ENCODE results near the gene POTEH.
"Not testable (repeated sequence)": the region's sequence is repeated elsewhere in the genome, so short reads cannot be mapped to it uniquely, and the experiment has no call there.

Gene POTEH

GRCh38 chr22:15729209-15729917 lies 39.5 kb downstream of the POTEH start:
- DNase-seq (ENCODE audit: extremely low spot score); CTCF ChIA-PET; POLR2A ChIA-PET: not testable (repeated sequence)

- POLR2A ChIA-PET; DNase-seq (ENCODE audit: extremely low spot score); CTCF ChIA-PET: not testable (repeated sequence)
These were observed 41.2 kb downstream of the POTEH start for GRCh38 chr22:15731023-15731422.

- DNase-seq (ENCODE audit: extremely low spot score); CTCF ChIA-PET; POLR2A ChIA-PET: not testable (repeated sequence)
These were observed 44.6 kb downstream of the POTEH start for GRCh38 chr22:15734411-15734810.

GRCh38 chr22:15738157-15738908 lies 48.5 kb downstream of the POTEH start:
- DNase-seq (ENCODE audit: extremely low spot score); CTCF ChIA-PET; POLR2A ChIA-PET: not testable (repeated sequence)

GRCh38 chr22:15738909-15739391 lies 49.1 kb downstream of the POTEH start:
- DNase-seq (ENCODE audit: extremely low spot score); CTCF ChIA-PET; POLR2A ChIA-PET: not testable (repeated sequence)

- POLR2A ChIA-PET; DNase-seq (ENCODE audit: extremely low spot score); CTCF ChIA-PET: not testable (repeated sequence)
These were observed 58.0 kb downstream of the POTEH start for GRCh38 chr22:15747636-15748323.

GRCh38 chr22:15749181-15749970 lies 59.5 kb downstream of the POTEH start:
- CTCF ChIA-PET; DNase-seq (ENCODE audit: extremely low spot score); POLR2A ChIA-PET: not testable (repeated sequence)

- CTCF ChIA-PET; DNase-seq (ENCODE audit: extremely low spot score); POLR2A ChIA-PET: not testable (repeated sequence)
These were observed 69.7 kb downstream of the POTEH start for GRCh38 chr22:15759443-15760097.

GRCh38 chr22:15760388-15761150 lies 70.7 kb downstream of the POTEH start:
- CTCF ChIA-PET; POLR2A ChIA-PET; DNase-seq (ENCODE audit: extremely low spot score): not testable (repeated sequence)

GRCh38 chr22:15761151-15761777 lies 71.4 kb downstream of the POTEH start:
- DNase-seq (ENCODE audit: extremely low spot score); CTCF ChIA-PET; POLR2A ChIA-PET: not testable (repeated sequence)

- CTCF ChIA-PET; DNase-seq (ENCODE audit: extremely low spot score); POLR2A ChIA-PET: not testable (repeated sequence)
These were observed 73.7 kb downstream of the POTEH start for GRCh38 chr22:15763559-15763958.
